Neuronal stem cell (in vitro differentiated cells): Measurements from ENCODE around the gene CDCP2.

Experiments used
- DNase-seq: peaks from one replicate; pipeline ENCODE4 v3.0.0-alpha.2; 2013; ENCODE audit warnings: low spot score
- H2AFZ ChIP-seq: one replicate; pipeline ENCODE4 v1.6.1; 2013; ENCODE audit warnings: mild to moderate bottlenecking, low read length, inconsistent platforms
- H2AK5ac ChIP-seq: 2 replicates; pipeline ENCODE4 v1.6.1; 2013; ENCODE audit warnings: low read depth, mild to moderate bottlenecking, inconsistent platforms, low read length, moderate library complexity, mixed read lengths
- H2BK120ac ChIP-seq: 2 replicates; pipeline ENCODE4 v1.6.1; 2013; ENCODE audit warnings: low read depth, mild to moderate bottlenecking, inconsistent platforms, low read length, moderate library complexity, mixed read lengths
- H2BK12ac ChIP-seq: one replicate; pipeline ENCODE4 v1.6.1; 2013; ENCODE audit warnings: low read length, inconsistent platforms
- H2BK15ac ChIP-seq: 2 replicates; pipeline ENCODE4 v1.6.1; 2013; ENCODE audit warnings: mild to moderate bottlenecking, low read length, inconsistent platforms, mixed read lengths
- H2BK5ac ChIP-seq: one replicate; pipeline ENCODE4 v1.6.1; 2013; ENCODE audit warnings: inconsistent platforms, mild to moderate bottlenecking, low read length, moderate library complexity
- H3K14ac ChIP-seq: one replicate; pipeline ENCODE4 v1.6.1; 2013; ENCODE audit warnings: low read length, inconsistent platforms
- H3K18ac ChIP-seq: 2 replicates; pipeline ENCODE4 v1.6.1; 2013; ENCODE audit warnings: low read length, inconsistent platforms
- H3K23ac ChIP-seq: 2 replicates; pipeline ENCODE4 v1.6.1; 2013; ENCODE audit warnings: low read depth, mild to moderate bottlenecking, mixed read lengths, low read length, inconsistent platforms; ENCODE audit not compliant: poor library complexity
- H3K27ac ChIP-seq: replicated peaks from 3 replicates; pipeline ENCODE4 v1.5.1; 2013; ENCODE audit warnings: low read length, inconsistent platforms
- H3K27me3 ChIP-seq, 3 experiments: 2 replicates each; pipeline ENCODE4 v1.6.1; 2013; ENCODE audit warnings: low read length in 3 of 3, mild to moderate bottlenecking in 2 of 3, inconsistent platforms in 1 of 3, low read depth in 1 of 3, mixed read lengths in 1 of 3, moderate library complexity in 1 of 3; ENCODE audit not compliant: control insufficient read depth in 3 of 3, insufficient read depth in 3 of 3
- H3K36me3 ChIP-seq, 2 donors: replicated peaks in 1 of 2; 2 replicates each; pipeline ENCODE4 v1.6.1; 2013; ENCODE audit warnings: low read length in 2 of 2; ENCODE audit not compliant: control insufficient read depth in 2 of 2, insufficient read depth in 2 of 2
- H3K4ac ChIP-seq: 2 replicates; pipeline ENCODE4 v1.6.1; 2013; ENCODE audit warnings: inconsistent platforms, mild to moderate bottlenecking, low read length, moderate library complexity
- H3K4me1 ChIP-seq, 2 donors: 1 replicate in 1 of 2; 2 replicates in 1 of 2; pipeline ENCODE4 v1.6.1; 2013; ENCODE audit warnings: low read length in 2 of 2, low read depth in 1 of 2; ENCODE audit not compliant: control insufficient read depth in 2 of 2, insufficient read depth in 1 of 2
- H3K4me2 ChIP-seq: one replicate; pipeline ENCODE4 v1.6.1; 2013; ENCODE audit warnings: mild to moderate bottlenecking, low read length, inconsistent platforms; ENCODE audit not compliant: insufficient read depth, poor library complexity, severe bottlenecking
- H3K4me3 ChIP-seq, 2 donors: 2 replicates each; pipeline ENCODE4 v1.5.1; 2013; ENCODE audit warnings: low read length in 2 of 2, mild to moderate bottlenecking in 2 of 2, inconsistent platforms in 1 of 2, moderate library complexity in 1 of 2
- H3K79me1 ChIP-seq: one replicate; pipeline ENCODE4 v1.6.1; 2013; ENCODE audit warnings: low read depth, mild to moderate bottlenecking, inconsistent platforms, low read length, moderate library complexity
- H3K9ac ChIP-seq: one replicate; pipeline ENCODE4 v1.6.1; 2013; ENCODE audit warnings: mild to moderate bottlenecking, low read depth, low read length, inconsistent platforms; ENCODE audit not compliant: poor library complexity
- H3K9me3 ChIP-seq, 2 donors: replicated peaks in 1 of 2; 2 replicates each; pipeline versions ENCODE3 to v1.6.1; 2013; ENCODE audit warnings: low read length in 2 of 2, mild to moderate bottlenecking in 2 of 2, inconsistent platforms in 1 of 2, low read depth in 1 of 2, mixed read lengths in 1 of 2, moderate library complexity in 1 of 2; ENCODE audit not compliant: control insufficient read depth in 2 of 2, insufficient read depth in 1 of 2
- H4K8ac ChIP-seq: one replicate; pipeline ENCODE4 v1.6.1; 2013; ENCODE audit warnings: low read depth, mild to moderate bottlenecking, inconsistent platforms, low read length, moderate library complexity
- H4K91ac ChIP-seq: one replicate; pipeline ENCODE4 v1.6.1; 2013; ENCODE audit warnings: low read length, low read depth, mild to moderate bottlenecking, inconsistent platforms; ENCODE audit not compliant: poor library complexity
- WGBS, 2 donors: extraction: QIAGEN DNeasy Blood & Tissue Kit; methylation state at CpG; one replicate each; pipeline ENCODE4 v1.1.7; 2013; ENCODE audit warnings: missing lambda C conversion rate in 2 of 2, mixed read lengths in 1 of 2; ENCODE audit not compliant: insufficient read length in 2 of 2, insufficient replicate concordance in 1 of 2; ENCODE audit errors: extremely low coverage in 2 of 2; 5-methylcytosine and 5-hydroxymethylcytosine counted together

Gene CDCP2

GRCh38 chr1:54109129-54110090 is 43.4 kb downstream of the CDCP2 start:
- Histone ChIP-seq H3K27me3 (peaks cover 0 to 9% (median 0%) of the 10 kb centered on the region in 3 experiments), H3K18ac (no peak overlapping the region), H3K23ac (no peak overlapping the region), H3K4me2 (no peak overlapping the region), H4K91ac (no peak overlapping the region), H2BK120ac (no peak overlapping the region), H3K4me3 (no peak overlapping the region), H3K9ac (no peak overlapping the region), H3K9me3 (no peaks in the 10 kb centered on the region), H3K4ac (no peak overlapping the region), H3K27ac (no peak overlapping the region), H3K79me1 (no peaks in the 10 kb centered on the region), H2AK5ac (no peak overlapping the region), H2BK12ac (no peak overlapping the region), H3K14ac (no peak overlapping the region), H2AFZ (no peak overlapping the region), H2BK5ac (no peak overlapping the region), H3K36me3 (no peaks in the 10 kb centered on the region), H3K4me1 (peaks cover 0 to 3% of the 10 kb centered on the region in 2 donors), H2BK15ac (no peak overlapping the region), H4K8ac (no peak overlapping the region)
- no CpG with 5 or more reads among the region's 6 CpGs for WGBS, 2 donors
- no peak for DNase-seq

- H4K8ac ChIP-seq = no peak overlapping the region
- no peak overlapping the region for H4K91ac ChIP-seq
- no peak overlapping the region for H3K4ac ChIP-seq
- no peak overlapping the region for H2BK15ac ChIP-seq
- H3K27me3 ChIP-seq = no peaks in the 10 kb centered on the region
- no peak overlapping the region for H2BK12ac ChIP-seq
- DNase-seq = no peak
- H3K4me3 ChIP-seq = no peak overlapping the region
- no peaks in the 10 kb centered on the region for H3K9me3 ChIP-seq
- H3K9ac ChIP-seq = no peak overlapping the region
- H3K27ac ChIP-seq = no peak overlapping the region
- H3K18ac ChIP-seq = no peak overlapping the region
- H2AK5ac ChIP-seq = no peak overlapping the region
- no peak overlapping the region for H3K4me2 ChIP-seq
- no CpG with 5 or more reads among the region's 3 CpGs for WGBS, 2 donors
- H3K4me1 ChIP-seq = peaks cover 0 to 3% of the 10 kb centered on the region in 2 donors
- no peak overlapping the region for H3K23ac ChIP-seq
- no peak overlapping the region for H3K14ac ChIP-seq
- no peaks in the 10 kb centered on the region for H3K79me1 ChIP-seq
- no peak overlapping the region for H2BK5ac ChIP-seq
- H2BK120ac ChIP-seq = no peak overlapping the region
- no peaks in the 10 kb centered on the region for H3K36me3 ChIP-seq
- H2AFZ ChIP-seq = no peak overlapping the region
Observed at GRCh38 chr1:54108156-54108555, 44.6 kb downstream of the CDCP2 start.

- H2BK12ac ChIP-seq = no peak overlapping the region
- H3K4me1 ChIP-seq = peaks cover 0 to 3% of the 10 kb centered on the region in 2 donors
- H3K36me3 ChIP-seq = no peaks in the 10 kb centered on the region
- H3K4me2 ChIP-seq = no peak overlapping the region
- no peak overlapping the region for H2BK120ac ChIP-seq
- H3K27me3 ChIP-seq = no peaks in the 10 kb centered on the region
- H3K4ac ChIP-seq = no peak overlapping the region
- no peak overlapping the region for H4K91ac ChIP-seq
- H2BK5ac ChIP-seq = no peak overlapping the region
- peak overlapping the region; percentile 25 for H3K23ac ChIP-seq
- H2AFZ ChIP-seq = no peak overlapping the region
- no peaks in the 10 kb centered on the region for H3K79me1 ChIP-seq
- H4K8ac ChIP-seq = no peak overlapping the region
- H3K9me3 ChIP-seq = no peaks in the 10 kb centered on the region
- H3K9ac ChIP-seq = no peak overlapping the region
- no peak overlapping the region for H2BK15ac ChIP-seq
- no peak overlapping the region for H3K14ac ChIP-seq
- no peak overlapping the region for H3K18ac ChIP-seq
- WGBS, 2 donors = no CpG with 5 or more reads among the region's 2 CpGs
- no peak for DNase-seq
- H3K4me3 ChIP-seq = peak overlapping the region in 1 of 2 donors; percentile 38
- no peak overlapping the region for H2AK5ac ChIP-seq
- no peak overlapping the region for H3K27ac ChIP-seq
Observed at GRCh38 chr1:54107131-54107530, 45.7 kb downstream of the CDCP2 start.

- Histone ChIP-seq H2BK15ac (no peak overlapping the region), H3K4me2 (no peak overlapping the region), H2BK120ac (no peak overlapping the region), H3K14ac (no peak overlapping the region), H2AK5ac (no peak overlapping the region), H2BK5ac (no peak overlapping the region), H3K27ac (no peak overlapping the region), H3K4me1 (peaks cover 0 to 3% of the 10 kb centered on the region in 2 donors), H3K4ac (no peak overlapping the region), H2BK12ac (no peak overlapping the region), H3K23ac (no peak overlapping the region), H3K36me3 (no peaks in the 10 kb centered on the region), H3K9me3 (no peaks in the 10 kb centered on the region), H3K4me3 (no peak overlapping the region), H4K8ac (no peak overlapping the region), H2AFZ (no peak overlapping the region), H3K9ac (no peak overlapping the region), H3K79me1 (no peaks in the 10 kb centered on the region), H3K18ac (no peak overlapping the region), H4K91ac (no peak overlapping the region), H3K27me3 (no peaks in the 10 kb centered on the region)
- no peak for DNase-seq
- whole genome bisulfite sequencing, 2 donors = no CpG with 5 or more reads among the region's 6 CpGs
Observed at GRCh38 chr1:54105736-54106269, 47.0 kb downstream of the CDCP2 start.
